Fibroblast of skin of abdomen (primary cell): ENCODE measurements around the gene EIF5AL1.
"Not testable (repeated sequence)": the region's sequence is repeated elsewhere in the genome, so short reads cannot be mapped to it uniquely, and the experiment has no call there.

Experiments used
- DNase-seq: peaks from one replicate; pipeline ENCODE4 v3.0.0-alpha.2; 2013

Gene EIF5AL1

DNA sequence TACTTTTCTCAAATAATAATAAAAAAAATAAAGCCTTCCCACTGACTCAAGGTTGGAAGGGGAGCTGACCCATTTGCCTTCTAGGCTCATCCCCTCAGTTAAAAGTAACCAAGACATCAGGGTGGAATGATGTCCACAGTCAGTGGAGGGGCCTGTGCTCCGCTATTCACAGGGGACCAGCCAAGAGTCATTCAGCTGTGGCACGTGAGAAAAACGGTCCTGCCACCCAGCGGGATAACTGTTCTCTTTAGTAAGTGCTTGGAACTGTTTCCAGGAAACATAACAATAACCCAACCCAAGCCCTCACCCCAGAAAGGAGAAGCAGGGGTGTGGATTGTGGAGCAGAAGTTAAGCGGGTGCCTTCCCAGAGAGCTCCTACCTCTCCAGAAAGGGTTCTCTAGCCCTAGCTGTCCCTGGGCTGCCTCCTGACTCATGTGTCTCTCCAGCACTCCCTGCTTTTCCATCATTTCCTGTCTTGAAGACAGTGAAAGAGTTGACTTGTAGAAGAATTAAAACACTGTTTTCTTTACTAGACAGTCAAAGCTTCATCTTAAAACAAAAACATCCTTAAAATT, 2.3 kb upstream of the EIF5AL1 start:
- DNase-seq, result not testable (repeated sequence)

DNA sequence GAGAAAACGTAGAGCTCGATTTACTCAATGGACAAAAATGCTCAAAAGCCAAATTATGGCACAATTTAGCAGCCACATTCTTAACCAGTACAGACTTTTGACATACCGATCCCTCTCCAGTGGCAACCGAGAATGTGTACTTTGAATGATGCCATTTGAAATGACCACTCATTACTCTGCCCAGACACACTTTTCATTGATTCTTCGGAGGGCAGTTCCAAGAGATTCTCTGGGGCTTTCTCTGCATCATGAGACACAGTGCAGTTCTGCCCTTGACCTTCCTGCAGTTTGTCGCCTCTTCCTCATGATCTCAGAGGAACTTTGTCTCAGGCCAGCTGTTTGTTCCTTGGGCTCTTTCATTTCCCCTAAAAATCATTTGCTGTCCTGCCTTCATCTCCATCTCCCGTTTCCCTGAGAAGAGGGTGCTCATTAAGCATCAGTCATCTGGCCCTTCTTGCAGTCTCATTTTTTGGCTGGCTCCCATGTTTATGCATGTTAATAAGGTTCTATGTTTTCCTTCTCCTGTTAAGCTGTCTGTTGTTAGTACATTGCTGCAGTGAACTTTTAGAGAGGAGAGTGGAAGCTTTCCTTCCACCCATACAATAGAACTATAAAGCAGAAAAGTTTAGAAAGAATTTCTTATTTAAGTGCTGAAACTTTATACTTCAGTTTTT, 4.3 kb downstream of the EIF5AL1 start:
- peak; percentile 19 for DNase-seq

DNA sequence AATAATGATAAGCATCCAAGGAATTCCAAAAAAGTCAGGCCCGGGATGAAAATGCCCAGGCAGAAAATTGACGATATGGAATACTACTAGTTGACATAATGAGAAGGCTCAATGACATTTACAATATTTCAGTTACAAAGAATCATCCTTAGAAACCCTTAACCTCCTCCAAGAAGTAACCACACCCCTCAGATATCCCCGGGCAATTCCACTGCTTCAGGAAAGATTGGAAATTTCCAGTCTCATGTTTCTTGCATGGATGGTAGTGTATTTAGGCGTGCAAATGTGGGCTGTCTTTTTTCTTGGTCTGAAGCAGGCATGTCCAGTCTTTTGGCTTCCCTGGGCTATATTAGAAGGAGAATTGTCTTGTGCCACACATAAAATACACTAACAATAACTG, 5.2 kb downstream of the EIF5AL1 start:
- not testable (repeated sequence) for DNase-seq

DNA sequence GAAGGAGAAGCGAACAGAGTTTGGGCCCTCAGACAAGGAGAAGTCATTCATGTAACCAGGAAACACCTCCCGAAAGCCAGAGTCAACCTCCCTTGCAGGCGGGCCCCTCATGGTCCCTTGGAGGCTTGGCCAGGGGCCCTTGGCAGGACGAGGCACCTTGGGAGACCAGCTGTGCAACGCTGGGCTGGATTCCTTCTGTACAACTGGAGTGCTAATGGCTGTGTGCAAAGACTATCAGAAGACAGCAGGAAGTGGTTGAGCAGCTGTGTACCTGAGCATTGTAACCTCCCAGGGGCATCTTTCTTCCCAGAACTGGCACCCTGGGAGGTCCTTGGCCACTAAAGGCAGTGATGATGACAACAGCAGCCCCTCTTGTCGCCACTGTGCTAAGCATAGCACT, 9.4 kb downstream of the EIF5AL1 start:
- not testable (repeated sequence) for DNase-seq

DNA sequence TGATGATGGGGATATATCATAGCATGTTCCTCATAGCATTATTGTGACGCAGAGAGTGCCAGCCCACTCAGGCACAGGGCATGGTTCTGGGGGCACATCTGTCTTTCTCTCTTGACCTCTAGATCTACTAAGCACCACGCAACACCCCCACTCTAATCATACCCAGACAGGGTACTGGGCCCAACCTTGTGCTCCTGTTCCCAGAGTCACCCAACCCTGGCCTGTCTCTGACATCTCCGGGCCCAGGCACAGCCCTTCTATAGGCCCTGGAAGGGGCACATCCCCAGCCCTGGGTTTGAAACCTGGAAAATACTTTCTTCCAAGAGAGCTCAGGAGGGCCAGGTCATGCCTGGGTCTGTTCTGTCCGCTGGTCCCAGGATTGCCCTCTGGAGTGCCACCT, 10.1 kb downstream of the EIF5AL1 start:
- not testable (repeated sequence) for DNase-seq

DNA sequence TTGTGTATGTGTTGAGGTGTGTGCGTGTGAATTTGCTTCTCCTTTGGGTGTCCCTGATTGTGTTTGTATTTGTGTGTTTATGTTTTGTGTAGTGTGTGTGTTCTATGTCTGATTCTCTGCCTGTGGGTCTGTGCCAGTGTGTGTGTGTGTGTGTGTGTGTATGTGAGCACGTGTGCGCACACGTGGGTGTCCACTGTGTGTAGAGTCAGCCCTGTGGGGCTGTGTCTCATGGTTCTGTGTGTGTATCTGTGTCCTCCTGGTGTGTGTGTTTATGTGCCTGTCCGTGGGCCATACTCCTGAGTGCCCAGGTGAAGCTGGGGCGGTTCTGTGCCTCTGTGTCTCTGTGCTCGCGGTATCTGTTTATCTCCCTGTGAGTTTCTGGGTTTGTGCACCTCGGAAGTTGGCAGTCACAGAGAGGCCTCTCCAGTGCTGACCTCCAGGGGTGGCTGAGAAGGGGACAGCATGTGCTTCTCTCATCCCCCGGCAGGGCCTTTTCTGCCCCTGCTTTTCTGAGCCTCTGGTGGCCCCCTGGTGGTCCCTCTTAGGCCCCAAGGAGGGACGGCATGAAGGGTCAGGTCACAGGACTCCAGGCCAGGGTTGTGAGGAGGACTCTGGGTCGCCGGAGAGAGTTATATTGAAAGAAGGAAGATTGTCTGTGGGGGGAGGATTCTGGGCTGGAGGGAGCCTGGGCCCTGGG, 11.0 kb downstream of the EIF5AL1 start:
- not testable (repeated sequence) for DNase-seq

DNA sequence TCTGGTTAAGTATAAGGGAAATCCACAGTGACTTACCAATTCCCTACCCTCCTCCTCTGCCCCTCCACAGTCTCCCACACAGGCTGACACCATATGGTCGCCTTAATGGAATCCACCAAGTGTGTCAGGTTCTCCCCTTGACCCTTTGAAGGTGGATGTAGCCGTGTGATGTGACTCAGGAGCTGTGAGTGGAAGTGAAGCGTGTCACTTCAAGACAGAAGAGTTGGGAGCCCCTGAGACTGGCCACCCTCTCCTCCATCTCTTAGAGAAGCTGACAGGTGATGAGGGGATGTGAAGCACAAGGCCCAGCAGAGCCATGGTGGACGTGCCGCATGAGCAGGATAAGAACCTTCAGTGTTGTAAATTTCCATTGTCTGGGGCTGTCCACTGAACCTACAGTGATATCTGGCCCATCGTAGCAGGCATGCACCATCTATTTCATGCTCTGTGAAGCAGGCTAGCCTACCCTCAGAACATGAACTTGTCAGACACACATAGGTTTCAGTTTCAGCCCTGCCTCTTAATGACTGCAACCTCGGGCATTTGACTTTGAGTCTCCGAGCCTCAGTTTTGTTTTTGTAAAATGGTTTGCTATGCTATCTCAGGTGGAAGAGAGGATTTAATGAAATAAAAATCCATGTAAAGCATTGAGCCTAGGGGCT, 12.8 kb downstream of the EIF5AL1 start:
- not testable (repeated sequence) for DNase-seq

DNA sequence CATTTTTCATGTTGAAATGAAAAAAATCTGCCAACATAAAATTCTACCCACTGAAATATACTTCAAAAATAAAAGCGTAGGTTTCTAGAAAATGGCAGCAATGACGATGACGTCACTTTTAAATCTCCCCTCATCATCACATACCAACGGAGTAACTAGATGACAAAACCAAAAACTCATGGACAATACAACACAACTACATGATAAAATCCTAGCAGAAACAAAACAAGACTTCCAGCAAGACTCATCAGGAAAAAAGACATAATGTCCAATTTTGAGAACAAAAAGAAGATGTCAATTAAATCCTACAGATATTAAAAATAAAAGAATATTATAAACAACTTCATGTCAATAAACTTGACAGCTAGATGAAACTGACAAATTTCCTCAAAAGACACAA, 15.9 kb downstream of the EIF5AL1 start:
- not testable (repeated sequence) for DNase-seq

DNA sequence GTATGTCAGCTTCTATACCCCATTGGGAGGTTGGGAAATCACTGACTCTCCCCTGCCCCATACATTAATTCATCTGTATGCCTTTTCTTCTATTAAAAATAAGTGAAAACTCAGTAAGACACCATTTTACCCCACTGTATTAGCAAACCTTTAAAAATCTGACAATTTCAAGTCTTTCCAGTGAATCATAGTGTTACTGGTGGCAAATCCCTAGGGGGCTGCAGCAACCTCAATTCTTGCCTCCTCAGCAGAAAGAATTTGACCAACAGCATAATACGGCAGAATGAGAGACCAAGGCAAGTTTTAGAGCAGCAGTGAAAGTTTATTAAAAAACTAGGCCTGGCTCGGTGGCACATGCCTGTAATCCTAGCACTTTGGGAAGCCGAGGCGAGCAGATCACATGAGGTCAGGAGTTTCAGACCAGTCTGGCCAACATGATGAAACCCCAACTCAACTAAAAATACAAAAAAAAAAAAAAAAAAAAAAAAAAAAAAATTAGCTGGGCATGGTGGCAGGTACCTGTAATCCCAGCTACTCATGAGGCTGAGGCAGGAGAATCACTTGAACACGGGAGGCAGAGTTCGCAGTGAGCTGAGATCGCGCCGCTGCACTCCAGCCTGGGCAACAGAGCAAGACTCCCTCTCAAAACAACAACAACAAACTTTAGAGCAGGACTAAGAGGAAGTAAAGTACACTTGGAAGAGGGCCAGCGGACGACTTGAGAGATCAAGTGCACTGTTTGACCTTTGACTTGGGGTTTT, 21.0 kb downstream of the EIF5AL1 start:
- peak; percentile 50 for DNase-seq

DNA sequence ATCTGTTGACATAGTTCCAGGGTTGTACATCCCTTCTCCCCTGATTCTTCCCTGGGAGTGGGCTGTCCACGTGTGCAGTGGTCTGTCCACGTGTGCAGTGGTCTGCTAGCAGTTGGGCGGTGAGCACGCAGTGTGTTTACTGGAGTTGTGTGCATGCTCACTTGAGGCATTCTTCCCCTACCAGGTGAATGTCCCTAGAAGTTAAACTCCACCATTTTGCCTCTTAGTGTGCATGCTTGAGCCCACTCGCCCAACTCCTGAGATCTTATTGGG, 21.5 kb downstream of the EIF5AL1 start:
- DNase-seq, result not testable (repeated sequence)

DNA sequence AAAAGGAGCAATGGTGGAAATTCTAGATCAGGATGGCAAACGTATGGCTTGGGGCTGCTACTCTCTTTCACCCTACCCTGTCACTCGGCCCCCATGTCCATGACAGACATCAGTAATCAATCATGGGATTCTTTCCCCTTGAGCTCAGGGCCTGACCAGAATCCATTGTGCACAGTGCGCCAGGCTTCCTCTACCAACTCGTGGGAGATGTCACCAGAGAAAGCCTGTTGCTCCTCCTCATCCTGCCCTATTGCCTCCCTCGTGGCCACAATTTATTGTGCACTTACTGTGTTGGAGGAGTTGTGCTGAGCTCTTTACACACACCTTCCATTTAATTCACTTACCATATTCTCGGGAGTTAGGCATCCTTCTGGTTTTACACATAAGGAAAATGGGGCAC, 26.0 kb downstream of the EIF5AL1 start:
- not testable (repeated sequence) for DNase-seq

DNA sequence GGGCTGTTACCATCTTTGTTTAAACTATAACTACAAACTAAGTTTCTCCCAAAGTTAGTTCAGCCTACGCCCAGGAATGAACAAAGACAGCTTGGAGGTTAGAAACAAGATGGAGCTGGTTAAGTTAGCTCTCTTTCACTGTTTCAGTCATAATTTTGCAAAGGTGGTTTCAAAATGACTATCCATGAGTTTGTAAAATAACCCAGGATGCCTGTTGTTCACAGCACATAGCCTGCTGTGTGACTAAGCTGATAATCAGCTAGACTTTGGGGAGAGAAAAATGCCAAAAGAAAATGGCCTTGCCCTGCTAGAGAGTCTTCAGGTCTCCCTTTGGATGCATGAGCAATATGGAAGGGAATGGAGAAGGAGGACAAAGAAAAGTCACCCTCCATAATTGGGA, 28.6 kb downstream of the EIF5AL1 start:
- peak; percentile 18 for DNase-seq

DNA sequence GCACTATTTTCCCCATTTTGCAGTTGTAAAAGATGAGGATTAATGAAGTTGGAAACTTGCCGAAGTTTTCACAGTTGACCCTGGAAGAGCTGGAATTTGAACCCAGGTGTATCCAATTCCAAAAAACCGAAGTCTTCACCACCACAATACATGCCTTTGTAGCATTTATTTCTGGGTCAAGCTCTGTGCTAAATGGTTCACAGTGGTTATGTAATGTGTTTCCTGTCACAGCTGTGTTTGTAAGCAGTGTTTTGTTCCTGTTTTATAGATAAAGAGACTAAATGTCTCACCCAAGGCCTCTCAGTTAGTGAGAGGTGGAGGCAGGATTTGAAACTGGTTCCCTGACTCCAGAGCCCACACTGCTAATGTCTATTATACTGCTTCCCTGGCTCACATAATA, 30.3 kb downstream of the EIF5AL1 start:
- no peak for DNase-seq

DNA sequence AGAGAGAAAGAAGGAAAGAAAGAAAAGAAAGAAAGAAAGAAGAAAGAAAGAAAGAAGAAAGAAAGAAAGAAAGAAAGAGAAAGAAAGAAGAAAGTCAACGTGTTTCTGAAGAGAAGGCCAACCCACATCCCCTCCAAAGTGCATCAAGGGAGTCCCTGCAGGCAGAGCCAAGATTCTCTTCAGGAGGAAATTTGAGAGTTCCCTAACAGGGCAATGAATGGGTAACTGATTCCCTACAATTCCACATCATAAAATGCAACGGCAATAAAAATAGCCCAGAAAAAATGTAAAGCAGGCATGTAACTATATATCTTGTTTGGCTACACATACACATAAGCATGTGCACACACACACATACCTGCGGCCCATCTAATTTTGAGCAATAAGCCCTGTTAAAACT, 32.1 kb downstream of the EIF5AL1 start:
- DNase-seq, result not testable (repeated sequence)

DNA sequence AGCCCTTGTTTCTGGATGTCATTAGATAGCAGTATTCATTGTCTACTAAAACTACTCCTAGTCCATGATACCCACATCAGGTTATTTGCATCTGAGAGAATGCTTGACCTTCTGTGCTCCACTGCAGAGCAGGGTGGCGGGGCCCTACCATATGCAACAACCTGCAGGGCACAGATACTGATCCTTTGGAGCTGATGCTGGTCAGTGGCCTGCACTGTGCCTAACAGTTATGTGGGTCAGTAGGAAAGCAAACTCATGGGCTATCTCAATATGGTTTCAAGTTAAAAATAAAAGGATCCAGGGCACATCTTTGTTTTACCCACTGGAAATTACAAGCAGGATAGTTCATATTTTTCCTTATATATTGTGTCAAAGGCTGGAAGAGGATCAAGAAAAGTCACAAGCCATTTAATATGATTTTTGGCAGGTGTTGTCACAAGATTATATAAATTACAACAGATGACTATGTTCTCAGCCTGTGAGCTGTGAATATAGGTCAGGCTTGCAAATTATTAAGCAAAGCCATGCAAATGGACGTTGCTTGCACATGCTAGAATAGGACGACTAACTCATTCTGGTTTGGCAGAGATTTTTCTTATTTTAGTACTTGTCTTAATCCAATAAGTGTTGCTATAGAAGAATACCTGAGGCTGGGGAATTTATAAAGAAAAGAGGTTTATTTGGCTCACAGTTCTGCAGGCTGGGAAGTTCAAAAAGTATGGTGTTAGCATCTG, 32.8 kb downstream of the EIF5AL1 start:
- DNase-seq, result not testable (repeated sequence)

DNA sequence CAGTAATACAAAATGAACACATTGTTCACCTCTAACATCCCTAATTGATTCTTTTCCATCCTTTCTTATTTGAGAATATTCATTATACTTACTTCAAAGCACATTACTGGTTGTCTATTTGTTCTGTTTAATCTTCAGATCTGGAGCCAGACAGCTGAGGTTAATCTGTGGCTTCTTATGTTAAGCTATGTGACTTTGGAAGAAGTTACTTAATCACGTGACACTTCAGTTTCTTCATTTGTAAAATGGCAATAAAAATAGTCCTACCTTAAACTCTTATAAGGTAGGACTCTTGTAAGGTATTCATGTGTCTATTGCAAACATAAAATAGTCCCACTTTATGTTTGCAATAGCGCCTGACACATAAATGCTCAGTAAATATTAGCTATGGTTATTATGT, 34.8 kb downstream of the EIF5AL1 start:
- DNase-seq, result not testable (repeated sequence)

DNA sequence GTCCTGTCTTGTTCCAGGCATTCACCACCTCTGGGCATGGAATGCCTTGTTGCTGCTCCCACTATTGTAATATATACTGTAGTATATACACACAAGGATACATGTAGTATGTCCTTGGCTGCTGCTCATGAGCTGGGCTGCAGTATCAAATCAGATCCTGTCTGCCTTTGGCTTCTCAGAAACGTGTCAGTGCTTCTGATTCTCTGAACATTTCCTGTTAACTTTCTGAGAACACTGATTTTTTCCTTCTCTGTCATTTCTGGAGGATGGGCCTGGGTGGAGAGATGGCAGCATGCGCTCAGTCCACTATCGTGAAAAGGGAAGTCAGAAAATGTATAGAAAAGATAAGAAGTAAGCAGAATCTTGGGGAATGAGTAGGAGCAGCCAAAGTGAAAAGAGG, 35.6 kb downstream of the EIF5AL1 start:
- DNase-seq, result no peak

DNA sequence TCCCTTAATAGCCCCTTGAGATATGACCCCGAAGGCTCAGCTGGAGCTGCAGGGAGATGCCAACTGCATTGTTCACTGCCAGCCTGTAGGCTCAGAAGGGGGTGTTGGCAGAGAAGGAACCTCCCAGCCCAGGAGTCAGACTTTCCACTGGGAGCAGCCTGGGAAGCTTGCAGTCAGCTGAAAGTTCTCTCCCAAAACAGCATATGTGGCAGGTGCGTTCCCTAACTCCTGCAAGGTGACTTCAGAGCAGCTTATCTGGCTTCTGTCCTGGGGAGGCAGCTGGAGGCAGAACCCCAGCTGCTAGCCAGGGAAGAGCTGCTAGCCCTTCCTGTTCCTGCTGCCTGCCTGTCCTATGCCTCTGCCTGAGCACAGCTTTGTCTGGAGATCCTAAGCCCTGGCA, 39.8 kb downstream of the EIF5AL1 start:
- DNase-seq, result no peak

DNA sequence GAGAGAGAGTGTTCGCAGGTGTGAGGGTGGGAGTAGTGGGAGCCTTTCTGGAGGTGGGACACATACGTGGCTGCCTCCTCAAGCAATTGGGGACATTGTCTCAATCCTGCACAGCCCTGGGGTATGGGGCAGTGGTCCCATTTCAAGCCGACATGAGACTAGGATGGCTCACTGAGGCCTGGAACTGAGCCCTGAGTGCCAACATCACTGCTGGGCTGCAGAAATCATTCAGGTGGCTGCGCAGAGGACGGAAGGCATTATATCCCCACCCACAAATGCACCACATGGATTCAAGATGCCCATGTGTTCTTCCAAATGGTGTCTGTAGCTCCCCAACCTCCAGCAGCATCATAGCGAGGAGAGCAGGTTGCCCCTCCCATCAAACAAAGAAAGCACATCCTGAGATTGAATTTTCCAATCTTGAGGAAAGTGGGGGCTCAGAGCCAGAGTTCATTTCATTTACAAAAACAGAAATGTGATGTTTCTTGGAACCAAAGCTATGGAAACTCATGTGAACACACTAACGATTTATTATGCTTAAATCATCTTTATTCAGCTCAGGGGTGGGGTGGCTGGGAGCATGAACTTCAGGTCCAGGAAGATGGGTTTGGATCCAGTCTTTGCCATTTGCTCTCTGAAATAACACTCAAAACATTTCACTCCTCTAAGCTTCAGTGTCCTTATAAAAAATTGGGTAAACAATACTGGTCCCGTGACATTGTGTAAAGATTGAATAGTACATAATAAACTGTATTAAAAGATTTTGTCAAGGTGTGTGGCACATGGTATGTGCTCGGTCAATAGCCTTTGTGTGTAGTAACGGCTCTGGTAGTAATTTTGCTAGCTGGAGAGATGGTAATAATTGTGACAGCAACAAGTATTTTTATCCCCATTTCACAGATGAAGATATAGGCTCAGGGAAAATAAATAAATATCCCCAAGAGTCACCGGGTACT, 43.3 kb downstream of the EIF5AL1 start:
- no peak for DNase-seq

DNA sequence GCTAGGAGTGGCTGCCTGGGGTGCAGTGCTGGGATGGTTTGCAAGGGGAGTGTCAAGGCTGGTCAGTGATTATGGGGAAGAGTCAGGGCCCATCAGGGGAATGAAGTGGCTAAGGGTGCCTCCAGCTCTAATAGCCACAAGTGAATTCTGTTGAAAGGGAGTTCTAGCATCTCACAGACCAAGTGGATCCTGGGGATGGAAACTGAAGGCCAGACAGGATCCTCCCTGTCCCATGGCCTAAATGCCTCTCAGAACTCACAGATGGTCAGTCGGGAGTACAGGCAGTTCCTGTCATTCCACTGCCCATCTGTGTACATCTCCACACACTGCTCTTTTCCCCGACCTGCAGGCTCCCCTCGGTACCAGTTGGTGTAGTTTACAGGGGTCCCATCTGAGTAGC, 44.6 kb downstream of the EIF5AL1 start:
- DNase-seq, result not testable (repeated sequence)

DNA sequence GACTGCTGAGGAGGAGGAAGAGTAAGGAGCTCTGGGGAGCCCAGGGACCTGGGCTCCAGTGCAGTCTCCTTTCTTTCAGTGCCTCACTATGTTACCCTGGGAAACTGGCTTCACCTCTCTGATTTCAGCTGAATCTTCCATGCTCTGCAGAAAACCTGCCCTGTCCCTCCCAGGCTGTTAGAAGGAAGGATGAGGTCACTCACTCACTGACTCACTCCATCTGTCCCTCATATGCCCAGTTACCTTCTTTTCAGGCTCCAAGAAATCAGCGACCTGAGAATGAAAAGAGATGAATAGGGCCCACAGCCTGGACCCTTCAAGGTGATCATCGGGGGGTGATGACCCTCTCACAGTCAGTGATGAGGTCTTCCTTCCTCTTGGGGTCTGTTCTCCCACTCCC, 47.4 kb downstream of the EIF5AL1 start:
- DNase-seq, result peak; percentile 11
